Heart right ventricle (tissue), 16 donors: ENCODE data around the gene UGGT2. TPM values are rescaled to one million over a fixed set of nuclear protein-coding genes. Genes with fewer than 3 reads are reported as not detected.
"Not testable (repeated sequence)": the region's sequence is repeated elsewhere in the genome, so short reads cannot be mapped to it uniquely, and the experiment has no call there.

Source experiments
- ATAC-seq, 8 donors: fragments of 200-7000 bp; cut with Tn5 transposase; one replicate each; pipeline ENCODE4 v1.9.1; 2020; ENCODE audit warnings: mild to moderate bottlenecking in 8 of 8, moderate library complexity in 8 of 8, moderate number of reproducible peaks in 1 of 8
- DNase-seq, 2 donors: peaks; one replicate each; pipeline ENCODE4 v3.0.0-alpha.2; 2020
- H3K27ac ChIP-seq, 10 donors: fragments of 200-600 bp; sonication (generic) in 2 of 10; one replicate each; pipeline versions ENCODE4 v1.5.0 to v1.8.0; 2020 to 2022; ENCODE audit warnings: mild to moderate bottlenecking in 3 of 10
- H3K27me3 ChIP-seq, 7 donors: fragments of 200-600 bp; one replicate each; pipeline ENCODE4 v1.8.0; 2021 to 2022; ENCODE audit warnings: mild to moderate bottlenecking in 2 of 7
- H3K36me3 ChIP-seq, 9 donors: fragments of 200-600 bp; sonication (generic) in 1 of 9; one replicate each; pipeline versions ENCODE4 v1.5.0 to v1.8.0; 2020 to 2022; ENCODE audit warnings: mild to moderate bottlenecking in 2 of 9
- H3K4me1 ChIP-seq, 9 donors: fragments of 200-600 bp; sonication (generic) in 1 of 9; one replicate each; pipeline versions ENCODE4 v1.5.0 to v1.8.0; 2020 to 2022; ENCODE audit warnings: mild to moderate bottlenecking in 4 of 9
- H3K4me3 ChIP-seq, 10 donors: fragments of 200-600 bp; sonication (generic) in 2 of 10; one replicate each; pipeline versions ENCODE4 v1.5.0 to v1.8.0; 2020 to 2022; ENCODE audit warnings: mild to moderate bottlenecking in 7 of 10, moderate library complexity in 2 of 10
- H3K9me3 ChIP-seq, 11 donors: fragments of 200-600 bp in 10 of 11; sonication (generic) in 2 of 11; one replicate each; pipeline versions ENCODE4 v1.5.0 to v1.8.0; 2013 to 2022; ENCODE audit warnings: mild to moderate bottlenecking in 2 of 11, control low read depth in 1 of 11, moderate library complexity in 1 of 11
- CTCF ChIP-seq, 9 donors: fragments of 200-600 bp; sonication (generic) in 2 of 9; IDR thresholded peaks; one replicate each; pipeline versions ENCODE4 v1.5.0 to v1.8.0; 2021 to 2022; ENCODE audit warnings: antibody characterized with exemption in 9 of 9, mild to moderate bottlenecking in 5 of 9, moderate library complexity in 1 of 9
- WGBS, 2 donors: extraction: QIAGEN DNeasy Blood & Tissue Kit; methylation state at CpG; one replicate each; pipeline ENCODE4 v1.1.7; 2013; ENCODE audit warnings: inconsistent platforms in 1 of 2; 5-methylcytosine and 5-hydroxymethylcytosine counted together
- intact Hi-C, 10 donors: fragments of 100-400 bp; cut with DNase I; formaldehyde crosslinking; loops; one replicate each; pipeline versions ENCODE4 v1.11.1 to v1.14.2; 2022
- polyA plus RNA-seq, 2 donors: library from polyadenylated mRNA; stranded (reverse); fragments of 200-250 nt; gene quantifications; one replicate each; pipeline ENCODE4 v1.2.3, GENCODE V29; 2013
- total RNA-seq, 10 donors: library from RNA; stranded (reverse); fragmentation: NEBNext Ultra II Directional in 3 of 10; extraction: Animal tissue kit (Norgen Biotek cat#: 25700) in 3 of 10; gene quantifications; one replicate each; pipeline versions ENCODE4 v1.2.1 to v1.2.4, GENCODE V29; 2021 to 2023
- donor health status: Arrhythmogenic right ventricular cardiomyopathy.
- donor health status: ischemic (EF 13 %, LVEDD 7.1; RV severe dilation, severe dysfunction).
- donor health status: healthy with polysubstance abuse.
- donor health status: DM: no; HTN: yes; CAD: no.
- donor health status: DM: no; HTN: no; CAD: no.
- donor health status: ischemic (EF 25% LVEDD 6.9; RV normal size, moderate dysfunction).
- donor health status: ischemic (EF 25% LVEDD 5.7; RV mildly dilated, moderate dysfunction).
- donor health status: healthy.
- donor health status: DM: yes; HTN: yes; CAD: no.
- donor health status: Ischemic cardiomyopathy.
- donor health status: ischemic (EF 35%, LVEDD 5.7; RV mildly dilated, moderate dysfunction).
- donor health status: nonischemic (EF 11% LVEDD 7.7; RV severe dilation, severe dysfunction).
- donor health status: DM: yes; HTN: yes; CAD: no.
- donor health status: PGD.
- donor health status: ischemic (EF 29% LVEDD 5.4; RV normal size, mild dysfunction).
- donor health status: nonischemic (EF 23%, LVEDD 6.1; RV moderate dilation, normal function).

UGGT2 gene
- total and polyA plus RNA-seq, 12 donors: 4.7 to 13.4 (median 11.0) TPM

- H3K4me1 ChIP-seq: peaks cover 0 to 6% (median 0%) of the 10 kb centered on the region in 9 donors
- WGBS, 2 donors: 96 to 99% methylated on average over 6 of the region's 6 CpGs
- ATAC-seq: no peak
These were observed 272.2 kb downstream of the UGGT2 start for GRCh38 chr13:95781016-95781415.

GRCh38 chr13:95779522-95779921, 273.7 kb downstream of the UGGT2 start:
- WGBS, 2 donors: 44 to 94% methylated on average over 1 of the region's 1 CpG
- no peak for DNase-seq
- no peak overlapping the region for H3K27ac ChIP-seq
- no peaks in the 10 kb centered on the region for H3K27me3 ChIP-seq
- H3K4me3 ChIP-seq: no peak overlapping the region
- intact Hi-C loops: loop anchor here in 1 of 10 donors (10.0 kb wide), 1 partner anchor 95 kb away; no protein-coding TSS in a partner anchor
- peaks cover 0 to 72% (median 5%) of the 10 kb centered on the region in 9 donors for H3K36me3 ChIP-seq
- peaks cover 0 to 6% (median 0%) of the 10 kb centered on the region in 11 donors for H3K9me3 ChIP-seq
- ATAC-seq: no peak
- H3K4me1 ChIP-seq: peaks cover 0 to 6% (median 0%) of the 10 kb centered on the region in 9 donors
- TF ChIP-seq CTCF (IDR thresholded peaks at IDR 0.05): no peak

More at GRCh38 chr13:95781016-95781415, 272.2 kb downstream of the UGGT2 start:
- Histone ChIP-seq H3K27ac (no peak overlapping the region), H3K27me3 (no peaks in the 10 kb centered on the region), H3K9me3 (peaks cover 0 to 6% (median 0%) of the 10 kb centered on the region in 11 donors), H3K36me3 (peaks cover 0 to 71% (median 5%) of the 10 kb centered on the region in 9 donors), H3K4me3 (no peak overlapping the region)
- intact Hi-C loops: no loop called here
- no peak for TF ChIP-seq CTCF (IDR thresholded peaks at IDR 0.05)
- DNase-seq: no peak

GRCh38 chr13:95771905-95772304, 281.3 kb downstream of the UGGT2 start:
- Histone ChIP-seq H3K4me3 (no peak overlapping the region), H3K27ac (no peak overlapping the region), H3K36me3 (peaks cover 0 to 77% (median 3%) of the 10 kb centered on the region in 9 donors), H3K27me3 (no peaks in the 10 kb centered on the region), H3K4me1 (no peaks in the 10 kb centered on the region), H3K9me3 (no peaks in the 10 kb centered on the region)
- intact Hi-C loops: loop anchor here in 1 of 10 donors (10.0 kb wide), 1 partner anchor 87 kb away; no protein-coding TSS in a partner anchor
- 95 to 99% methylated on average over 4 of the region's 4 CpGs for WGBS, 2 donors
- no peak for TF ChIP-seq CTCF (IDR thresholded peaks at IDR 0.05)
- no peak for DNase-seq
- no peak for ATAC-seq

GRCh38 chr13:95763601-95764000, 289.6 kb downstream of the UGGT2 start:
- ATAC-seq (no peak), DNase-seq (no peak)
- Histone ChIP-seq H3K4me3 (no peak overlapping the region), H3K27me3 (no peaks in the 10 kb centered on the region), H3K4me1 (no peaks in the 10 kb centered on the region), H3K27ac (no peak overlapping the region), H3K36me3 (peaks cover 0 to 97% (median 42%) of the 10 kb centered on the region in 9 donors), H3K9me3 (no peaks in the 10 kb centered on the region)
- intact Hi-C loops: no loop called here
- 90 to 92% methylated on average over 4 of the region's 4 CpGs for WGBS, 2 donors
- TF ChIP-seq CTCF (IDR thresholded peaks at IDR 0.05): no peak

- WGBS, 2 donors: 78 to 84% methylated on average over 3 of the region's 3 CpGs
- H3K27me3 ChIP-seq, intact Hi-C loops: not testable (repeated sequence)
These were observed 290.6 kb downstream of the UGGT2 start for GRCh38 chr13:95762626-95763025.

More at GRCh38 chr13:95762626-95763025, 290.6 kb downstream of the UGGT2 start:
- not testable (repeated sequence) for H3K27ac ChIP-seq, ATAC-seq, H3K4me3 ChIP-seq, H3K9me3 ChIP-seq, H3K4me1 ChIP-seq, DNase-seq
- peaks cover 0 to 95% (median 42%) of the 10 kb centered on the region in 9 donors for H3K36me3 ChIP-seq
